ENCODE measurements around the gene OR4C3. TPM values are rescaled to one million over a fixed set of nuclear protein-coding genes. Genes with fewer than 3 reads are reported as not detected.
"Not testable (repeated sequence)": the region's sequence is repeated elsewhere in the genome, so short reads cannot be mapped to it uniquely, and the experiment has no call there.

OR4C3 gene
- total RNA-seq (not detected in 2 replicates), polyA plus RNA-seq (not detected in 2 replicates), polyA minus RNA-seq (not detected in 2 replicates)
- not detected for total RNA-seq (2013)

DNA sequence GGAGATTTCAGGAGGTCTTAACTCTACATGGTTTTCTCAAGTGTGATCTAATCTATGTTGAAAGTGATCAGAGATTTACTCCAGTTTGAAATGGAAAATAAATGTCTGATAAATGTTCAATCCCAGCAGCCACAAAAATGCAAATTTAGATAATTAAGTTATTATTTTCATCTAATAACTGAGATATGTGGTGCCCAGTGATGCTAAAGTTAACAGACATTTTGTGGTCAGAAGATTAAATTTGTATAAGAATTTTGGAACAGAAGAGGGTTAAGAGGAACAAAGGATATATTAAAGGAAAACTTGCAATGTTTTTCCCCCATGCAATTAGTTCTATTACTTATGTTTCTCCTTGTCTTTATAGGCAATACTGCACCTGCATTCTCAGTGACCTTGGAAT lies at the start of gene OR4C3:
OR4C3 (plus strand) TSS at position 301 of the 400 bp plus-strand sequence. CDS start 102 bp downstream, outside the sequence.
- H3K4me1 Mint-ChIP-seq; H3K9me3 ChIP-seq (ENCODE audit: control extremely low read depth in 1 of 3, control insufficient read depth in 2 of 3, insufficient read depth in 1 of 3, low read length in 2 of 3); H3K4me3 ChIP-seq (ENCODE audit: control extremely low read depth in 1 of 5, extremely low read depth in 1 of 5, insufficient read depth in 1 of 5, low read depth in 2 of 5, low read length in 4 of 5); H4K20me1 ChIP-seq (ENCODE audit: control insufficient read depth, insufficient read depth, low read length, poor library complexity, severe bottlenecking); H3K4me1 ChIP-seq (ENCODE audit: control insufficient read depth in 2 of 2, insufficient read depth in 2 of 2, low read length in 2 of 2); H3K27me3 ChIP-seq (replicated peaks in 1 of 4; ENCODE audit: control extremely low read depth in 1 of 4, control insufficient read depth in 3 of 4, insufficient read depth in 4 of 4, low read length in 3 of 4); ATAC-seq (ENCODE audit: low read depth); H3K27ac Mint-ChIP-seq; H3K4me3 Mint-ChIP-seq; H3K79me2 ChIP-seq (ENCODE audit: control insufficient read depth, insufficient read depth, low read length); POLR2A ChIA-PET; H3K36me3 ChIP-seq (replicated peaks in 1 of 2; ENCODE audit: control extremely low read depth in 1 of 2, control insufficient read depth in 1 of 2, extremely low read depth in 1 of 2, insufficient read depth in 2 of 2, low read length in 1 of 2); CTCF ChIA-PET; H3K4me2 ChIP-seq (replicated peaks; ENCODE audit: low read depth, low read length, poor library complexity, severe bottlenecking); DNase-seq; H3K9ac ChIP-seq (ENCODE audit: low read length); intact Hi-C loops (cut with micrococcal nuclease); H2AFZ ChIP-seq (ENCODE audit: insufficient read depth, low read depth, low read length, poor library complexity, severe bottlenecking); H3K9me3 Mint-ChIP-seq (ENCODE audit: insufficient read depth); H3K27ac ChIP-seq (ENCODE audit: low read length in 2 of 2): not testable (repeated sequence)
- H3K27me3 Mint-ChIP-seq, result peaks cover 11% of the 10 kb centered on the region

GRCh38 chr11:48305923-48306322 lies 18.8 kb upstream of the OR4C3 start, which contains the start of gene OR4S1:
TSS of gene OR4S1 (plus strand) at chr11:48306223. CDS start at chr11:48306223, 0 bp downstream.
- H2AFZ ChIP-seq (ENCODE audit: insufficient read depth, low read depth, low read length, poor library complexity, severe bottlenecking), result no peak within 1 kb of the TSS
- no peak for DNase-seq
- H3K27ac ChIP-seq (ENCODE audit: low read length in 2 of 2), result no peak within 1 kb of the TSS
- no peaks in the 10 kb centered on the region for H3K27me3 ChIP-seq (replicated peaks in 1 of 4; ENCODE audit: control extremely low read depth in 1 of 4, control insufficient read depth in 3 of 4, insufficient read depth in 4 of 4, low read length in 3 of 4)
- H3K27ac Mint-ChIP-seq, result no peak within 1 kb of the TSS
- no peaks in the 10 kb centered on the region for H3K4me1 ChIP-seq (ENCODE audit: control insufficient read depth in 2 of 2, insufficient read depth in 2 of 2, low read length in 2 of 2)
- H3K9me3 ChIP-seq (ENCODE audit: control extremely low read depth in 1 of 3, control insufficient read depth in 2 of 3, insufficient read depth in 1 of 3, low read length in 2 of 3), result no peaks in the 10 kb centered on the region
- H3K27me3 Mint-ChIP-seq, result peaks cover 31% of the 10 kb centered on the region
- POLR2A ChIA-PET, result no interaction called here
- H3K36me3 ChIP-seq (replicated peaks in 1 of 2; ENCODE audit: control extremely low read depth in 1 of 2, control insufficient read depth in 1 of 2, extremely low read depth in 1 of 2, insufficient read depth in 2 of 2, low read length in 1 of 2), result no peaks in the 10 kb centered on the region
- H3K4me3 Mint-ChIP-seq, result no peak within 1 kb of the TSS
- peaks cover 2% of the 10 kb centered on the region for H3K9me3 Mint-ChIP-seq (ENCODE audit: insufficient read depth)
- CTCF ChIA-PET, result no interaction called here
- H3K4me2 ChIP-seq (replicated peaks; ENCODE audit: low read depth, low read length, poor library complexity, severe bottlenecking), result no peak within 1 kb of the TSS
- no peaks in the 10 kb centered on the region for H3K79me2 ChIP-seq (ENCODE audit: control insufficient read depth, insufficient read depth, low read length)
- no peak within 1 kb of the TSS for H3K4me3 ChIP-seq (ENCODE audit: control extremely low read depth in 1 of 5, extremely low read depth in 1 of 5, insufficient read depth in 1 of 5, low read depth in 2 of 5, low read length in 4 of 5)
- TF ChIP-seq EZH2 (IDR thresholded peaks at IDR 0.05; ENCODE audit: borderline replicate concordance, insufficient read depth, low read depth, low read length, poor library complexity, severe bottlenecking) (no peak), CTCF (IDR thresholded peaks at IDR 0.05) (no peak)
- H3K4me1 Mint-ChIP-seq, result no peaks in the 10 kb centered on the region
- no CpG with 5 or more reads among the region's 1 CpG for WGBS (ENCODE audit: insufficient coverage)
- intact Hi-C loops (cut with micrococcal nuclease), result no loop called here
- no peaks in the 10 kb centered on the region for H4K20me1 ChIP-seq (ENCODE audit: control insufficient read depth, insufficient read depth, low read length, poor library complexity, severe bottlenecking)
- no peak within 1 kb of the TSS for H3K9ac ChIP-seq (ENCODE audit: low read length)
- ATAC-seq (ENCODE audit: low read depth), result no peak

Data from B cell (primary cell).